NCI-H526 treated with DMSO at 0.1 percent for 48 hours (cell line): ENCODE data around the gene ADORA2A.

Source experiments
- DNase-seq: peaks from one replicate; lab custom pipeline; 2025; lab: John Stamatoyannopoulos, UW

The ADORA2A gene

GRCh38 chr22:24427500-24428164, at the start of gene ADORA2A:
Gene ADORA2A (plus strand): TSS chr22:24427599. CDS start chr22:24433405, 5,806 bp downstream.
- no peak for DNase-seq

GRCh38 chr22:24379536-24379935, 47.9 kb upstream of the ADORA2A start:
- DNase-seq, result no peak

GRCh38 chr22:24380220-24380904, 47.0 kb upstream of the ADORA2A start:
- DNase-seq, result no peak

GRCh38 chr22:24380905-24381230, 46.5 kb upstream of the ADORA2A start:
- no peak for DNase-seq

DNA sequence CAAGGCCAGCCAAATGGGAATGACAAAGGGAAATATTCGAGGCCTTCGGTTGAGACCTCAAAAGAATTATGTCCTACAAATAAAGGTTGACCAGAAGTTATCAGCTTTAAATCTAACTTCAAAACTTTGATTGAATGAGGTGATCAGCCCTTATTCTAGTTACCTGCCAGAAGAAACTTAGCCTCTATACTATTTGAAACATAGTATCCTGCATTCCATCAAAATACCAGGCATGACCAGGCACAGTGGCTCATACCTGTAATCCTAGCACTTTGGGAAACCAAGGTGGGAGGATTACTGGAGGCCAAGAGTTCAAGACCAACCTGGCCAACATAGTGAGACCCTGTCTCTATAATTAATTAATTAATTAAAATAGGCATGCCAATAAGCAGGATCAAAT, 44.3 kb upstream of the ADORA2A start:
- DNase-seq, result no peak

DNA sequence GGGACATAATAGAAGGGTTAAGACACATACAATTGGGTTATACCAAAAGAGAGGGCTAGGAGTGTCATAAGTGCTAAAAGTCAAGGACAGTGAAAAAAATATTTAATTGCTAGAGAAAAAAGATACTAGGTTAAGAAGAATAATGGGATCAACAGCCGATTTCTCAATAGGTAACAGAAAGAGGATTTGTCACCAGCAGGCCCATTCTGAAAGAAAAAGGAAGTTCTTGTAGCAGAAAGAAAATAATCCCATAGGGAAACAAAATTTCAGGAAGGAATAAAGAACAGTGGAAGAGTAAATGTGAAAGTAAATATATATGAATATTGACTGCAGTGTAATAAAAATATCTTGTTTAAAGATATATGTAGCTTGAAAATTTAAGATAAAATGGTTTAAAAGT, 43.3 kb upstream of the ADORA2A start:
- no peak for DNase-seq

GRCh38 chr22:24386937-24387471, 40.4 kb upstream of the ADORA2A start:
- no peak for DNase-seq

- DNase-seq, result no peak
Measured at GRCh38 chr22:24389680-24390079, 37.7 kb upstream of the ADORA2A start.

DNA sequence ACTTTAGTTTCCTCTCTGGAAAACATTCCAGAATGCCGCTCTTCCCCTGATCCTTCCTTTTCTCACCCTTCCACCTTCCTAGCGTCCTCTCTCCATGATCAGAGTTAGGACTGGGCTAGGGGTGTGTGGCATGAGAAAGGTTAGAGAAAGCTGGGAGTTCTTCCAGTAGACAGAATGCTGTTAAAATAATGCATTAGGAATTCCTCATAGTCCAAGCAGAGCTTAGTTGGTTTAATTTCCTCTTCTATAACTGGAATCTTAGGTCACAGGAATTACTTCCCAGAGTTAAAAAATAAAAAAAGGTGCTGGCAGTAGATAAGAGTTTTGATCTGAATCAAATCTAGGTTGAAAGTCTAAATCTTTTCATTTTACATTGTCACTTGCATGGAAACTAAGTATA, 37.2 kb upstream of the ADORA2A start:
- no peak for DNase-seq

GRCh38 chr22:24390576-24390975, 36.8 kb upstream of the ADORA2A start:
- no peak for DNase-seq

GRCh38 chr22:24391836-24392217, 35.6 kb upstream of the ADORA2A start:
- no peak for DNase-seq

DNA sequence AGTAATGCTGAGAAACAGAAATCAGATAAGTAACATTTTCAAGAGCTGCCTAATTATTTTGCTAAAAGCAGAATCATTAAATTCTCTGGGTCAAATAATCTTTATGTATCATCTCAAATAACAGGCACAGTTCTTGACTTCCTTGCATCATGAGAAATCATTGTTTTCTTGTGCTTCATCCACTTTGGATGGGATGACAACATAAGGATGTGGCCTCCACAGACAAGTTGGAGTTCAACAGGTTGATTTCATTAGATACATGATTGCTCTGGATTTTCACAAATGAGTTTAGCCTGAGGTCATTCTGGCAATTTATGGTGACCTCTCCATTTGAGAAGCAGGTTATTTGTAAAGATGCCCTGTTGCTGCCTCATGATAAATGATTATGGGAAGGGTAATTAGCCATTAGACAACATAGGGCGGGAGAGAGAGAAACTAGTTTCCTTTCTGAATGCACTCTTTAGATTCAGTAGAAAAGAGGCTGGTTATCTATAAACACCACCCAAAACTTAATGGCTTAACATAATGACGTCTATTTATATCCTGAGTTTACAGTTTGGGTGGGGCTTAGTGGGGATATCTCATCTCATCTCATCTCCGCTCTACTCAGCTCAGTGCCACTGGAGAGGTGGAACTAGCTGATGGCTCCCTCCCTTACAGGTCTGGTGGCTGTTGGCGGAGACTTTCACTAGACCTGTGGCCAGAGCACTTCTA, 35.0 kb upstream of the ADORA2A start:
- DNase-seq, result no peak

GRCh38 chr22:24393012-24393559, 34.3 kb upstream of the ADORA2A start:
- no peak for DNase-seq

DNA sequence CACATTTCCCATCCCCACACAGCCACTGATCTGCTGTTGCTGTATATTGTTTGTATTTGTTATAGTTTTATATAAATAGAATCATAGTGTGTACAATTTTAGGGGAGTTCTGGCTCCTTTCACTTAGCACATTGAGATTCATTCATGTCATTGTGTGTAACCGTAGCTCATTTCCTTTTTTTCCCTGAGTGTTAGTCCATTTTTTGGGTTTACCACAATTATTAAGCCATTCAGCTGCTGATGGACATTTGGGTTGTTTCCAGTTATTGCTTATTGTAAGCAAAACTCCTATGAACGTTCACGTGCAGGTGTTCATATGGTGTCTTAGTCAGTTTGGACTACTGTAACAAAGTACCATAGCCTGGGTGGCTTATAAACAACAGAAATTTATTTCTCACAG, 33.6 kb upstream of the ADORA2A start:
- DNase-seq, result no peak

DNA sequence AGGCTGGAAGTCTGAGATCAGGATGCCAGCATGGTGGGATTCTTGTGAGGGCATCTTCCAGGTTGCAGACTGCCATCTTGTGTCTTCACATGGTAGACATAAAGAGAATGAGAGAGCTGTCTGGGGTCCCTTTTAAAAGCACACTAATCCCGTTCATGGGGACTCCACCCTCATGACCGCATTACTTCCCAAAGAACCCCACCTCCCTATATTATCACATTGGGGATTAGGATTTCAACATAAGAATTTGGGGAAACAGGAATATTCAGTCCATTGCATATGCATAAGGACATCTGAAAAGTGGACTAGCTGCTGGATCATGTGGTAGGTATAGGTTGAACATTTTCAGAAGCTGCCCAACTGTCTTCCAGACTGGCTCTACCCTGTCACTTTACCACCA, 33.1 kb upstream of the ADORA2A start:
- DNase-seq, result no peak

GRCh38 chr22:24398409-24398808, 29.0 kb upstream of the ADORA2A start:
- no peak for DNase-seq

GRCh38 chr22:24400034-24400725, 27.2 kb upstream of the ADORA2A start:
- DNase-seq, result no peak

GRCh38 chr22:24400726-24401596, 26.4 kb upstream of the ADORA2A start:
- DNase-seq, result no peak

DNA sequence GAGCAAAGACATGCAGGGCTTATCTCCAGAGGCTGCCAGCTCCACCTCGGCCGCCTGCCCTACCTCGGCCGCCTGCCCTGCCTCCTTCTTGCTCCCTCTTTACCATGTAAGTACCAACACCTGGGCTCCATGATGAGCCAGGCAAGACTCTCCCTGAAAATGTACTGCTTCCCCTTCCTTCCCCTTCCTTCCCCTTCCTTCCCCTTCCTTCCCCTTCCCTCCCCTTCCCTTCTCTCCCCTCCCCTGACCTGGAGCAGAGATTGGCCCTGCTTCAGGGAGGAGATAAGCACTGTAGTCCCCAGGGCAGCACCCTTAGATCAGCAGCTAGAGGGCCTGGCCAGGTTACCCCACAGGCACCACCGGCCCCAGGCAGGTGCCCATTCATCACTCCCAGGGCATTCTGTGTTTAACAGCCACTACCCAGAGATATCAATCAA, 25.4 kb upstream of the ADORA2A start:
- DNase-seq, result no peak

GRCh38 chr22:24402460-24403192, 24.8 kb upstream of the ADORA2A start:
- DNase-seq, result no peak
